Muscle of leg (tissue), 16 donors: Measurements from ENCODE around the gene RGS16. TPM values are rescaled to one million over a fixed set of nuclear protein-coding genes. Genes with fewer than 3 reads are reported as not detected.

Experiments used
- DNase-seq: peaks from one replicate; pipeline ENCODE4 v3.0.0; 2013
- H3K27ac ChIP-seq: one replicate; pipeline ENCODE4 v1.5.1; 2013; ENCODE audit warnings: mild to moderate bottlenecking, low read length, control low read depth
- H3K27me3 ChIP-seq: one replicate; pipeline ENCODE4 v1.6.1; 2013; ENCODE audit warnings: low read length; ENCODE audit not compliant: control insufficient read depth, insufficient read depth
- H3K36me3 ChIP-seq: one replicate; pipeline ENCODE4 v1.6.1; 2013; ENCODE audit warnings: low read length; ENCODE audit not compliant: control insufficient read depth, insufficient read depth
- H3K4me1 ChIP-seq: one replicate; pipeline ENCODE4 v1.6.1; 2013; ENCODE audit warnings: low read length; ENCODE audit not compliant: control insufficient read depth, insufficient read depth
- H3K4me3 ChIP-seq: one replicate; pipeline ENCODE4 v1.5.1; 2013; ENCODE audit warnings: low read length, control low read depth
- H3K9me3 ChIP-seq: replicated peaks from 2 replicates; pipeline ENCODE4 v1.6.1; 2013; ENCODE audit warnings: low read depth, low read length; ENCODE audit not compliant: control insufficient read depth
- WGBS: methylation state at CpG from one replicate; pipeline ENCODE4 v1.1.5; 2013; ENCODE audit warnings: missing lambda C conversion rate; ENCODE audit not compliant: insufficient coverage; 5-methylcytosine and 5-hydroxymethylcytosine counted together
- long read RNA-seq, 11 donors: transcript quantifications; one replicate each; lab custom pipeline, GENCODE V29; 2026
- polyA plus RNA-seq, 8 donors: library from polyadenylated mRNA; unstranded; fragments of 120-200 nt; gene quantifications; one replicate each; pipeline versions ENCODE4 v1.2.1 to v1.2.3, GENCODE V29; 2013; ENCODE audit warnings: inconsistent platforms in 1 of 8, low replicate concordance in 1 of 8; ENCODE audit not compliant: insufficient read length in 8 of 8, insufficient read depth in 1 of 8
- total RNA-seq: library from RNA; stranded (reverse); fragments of 120-200 nt; gene quantifications from one replicate; pipeline ENCODE4 v1.2.4, GENCODE V29; 2013

The RGS16 gene, protein sequence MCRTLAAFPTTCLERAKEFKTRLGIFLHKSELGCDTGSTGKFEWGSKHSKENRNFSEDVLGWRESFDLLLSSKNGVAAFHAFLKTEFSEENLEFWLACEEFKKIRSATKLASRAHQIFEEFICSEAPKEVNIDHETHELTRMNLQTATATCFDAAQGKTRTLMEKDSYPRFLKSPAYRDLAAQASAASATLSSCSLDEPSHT
- total RNA-seq: 8.2 TPM
- polyA plus RNA-seq: 10 to 100 TPM in 2 of 8 donors, 1 to 10 TPM in 6; 5.4 to 17.4 (median 9.2) TPM
- long read RNA-seq, donor 1, transcript RGS16-201 (5 exons, 2,427 nt): major isoform, 5 of 5 reads
- long read RNA-seq, donor 1, partial matches to known transcripts: 0 of 5 reads
- long read RNA-seq, donor 1, other reads (novel, unspliced or antisense): 0 of 5 reads
- long read RNA-seq, donor 2, partial matches to known transcripts: 0 of 3 reads
- long read RNA-seq, donor 2, other reads (novel, unspliced or antisense): 0 of 3 reads
- long read RNA-seq, donor 3, transcript RGS16-201 (5 exons, 2,427 nt): major isoform, 10 of 10 reads
- long read RNA-seq, donor 3, partial matches to known transcripts: 0 of 10 reads
- long read RNA-seq, donor 3, other reads (novel, unspliced or antisense): 0 of 10 reads
- long read RNA-seq, donor 4, transcript RGS16-201 (5 exons, 2,427 nt): major isoform, 27 of 36 reads
- long read RNA-seq, donor 4, partial matches to known transcripts: 0 of 36 reads
- long read RNA-seq, donor 4, other reads (novel, unspliced or antisense): 9 of 36 reads
- long read RNA-seq, donor 5, transcript RGS16-201 (5 exons, 2,427 nt): major isoform, 8 of 15 reads
- long read RNA-seq, donor 5, partial matches to known transcripts: 7 of 15 reads
- long read RNA-seq, donor 5, other reads (novel, unspliced or antisense): 0 of 15 reads
- long read RNA-seq, donor 6, transcript RGS16-201 (5 exons, 2,427 nt): major isoform, 7 of 7 reads
- long read RNA-seq, donor 6, partial matches to known transcripts: 0 of 7 reads
- long read RNA-seq, donor 6, other reads (novel, unspliced or antisense): 0 of 7 reads
- long read RNA-seq, donor 7, transcript RGS16-201 (5 exons, 2,427 nt): major isoform, 12 of 12 reads
- long read RNA-seq, donor 7, partial matches to known transcripts: 0 of 12 reads
- long read RNA-seq, donor 7, other reads (novel, unspliced or antisense): 0 of 12 reads
- long read RNA-seq, donor 8, partial matches to known transcripts: 0 of 3 reads
- long read RNA-seq, donor 8, other reads (novel, unspliced or antisense): 0 of 3 reads
- long read RNA-seq, donor 9, transcript RGS16-201 (5 exons, 2,427 nt): major isoform, 6 of 6 reads
- long read RNA-seq, donor 9, partial matches to known transcripts: 0 of 6 reads
- long read RNA-seq, donor 9, other reads (novel, unspliced or antisense): 0 of 6 reads
- long read RNA-seq, donor 10, transcript RGS16-201 (5 exons, 2,427 nt): major isoform, 6 of 6 reads
- long read RNA-seq, donor 10, partial matches to known transcripts: 0 of 6 reads
- long read RNA-seq, donor 10, other reads (novel, unspliced or antisense): 0 of 6 reads
- long read RNA-seq, donor 11, transcript RGS16-201 (5 exons, 2,427 nt): major isoform, 9 of 9 reads
- long read RNA-seq, donor 11, partial matches to known transcripts: 0 of 9 reads
- long read RNA-seq, donor 11, other reads (novel, unspliced or antisense): 0 of 9 reads

GRCh38 chr1:182604175-182605164 lies at the start of gene RGS16:
RGS16 (minus strand) TSS chr1:182604389; CDS start chr1:182604259, 130 bp downstream.
- Histone ChIP-seq H3K4me3 (peak within 1 kb of the TSS; percentile 73), H3K4me1 (peaks cover 45% of the 10 kb centered on the region), H3K36me3 (peaks cover 23% of the 10 kb centered on the region), H3K27me3 (no peaks in the 10 kb centered on the region), H3K9me3 (no peaks in the 10 kb centered on the region), H3K27ac (peak within 1 kb of the TSS; percentile 29)
- 1% methylated on average over 39 of the region's 44 CpGs for WGBS
- peak; percentile 96 for DNase-seq

DNA sequence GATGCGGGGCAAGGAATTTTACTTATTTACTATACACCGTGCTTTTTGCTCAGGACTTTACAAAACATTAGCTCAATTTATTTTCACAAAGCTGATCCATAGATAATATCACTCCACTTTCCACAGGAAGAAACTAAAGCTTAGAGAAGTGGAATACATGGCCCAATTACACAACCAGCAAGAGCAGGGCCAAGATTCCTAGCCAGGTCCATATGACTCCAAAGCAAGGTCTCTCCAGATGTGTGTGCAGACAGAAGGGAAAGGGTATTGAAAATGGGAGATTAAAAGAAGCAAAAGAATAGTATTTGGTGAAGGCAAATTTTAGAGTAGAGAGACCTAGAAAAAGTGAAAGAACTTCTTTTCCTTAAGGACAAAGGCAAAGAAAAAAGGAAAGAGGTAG lies 49.8 kb upstream of the RGS16 start:
- H3K27me3 ChIP-seq: no peaks in the 10 kb centered on the region
- no CpG with 5 or more reads among the region's 2 CpGs for whole genome bisulfite sequencing
- peak; percentile 85 for DNase-seq
- peaks cover 15% of the 10 kb centered on the region for H3K4me1 ChIP-seq
- no peaks in the 10 kb centered on the region for H3K36me3 ChIP-seq
- H3K27ac ChIP-seq: no peak overlapping the region
- H3K4me3 ChIP-seq: no peak overlapping the region
- H3K9me3 ChIP-seq: no peaks in the 10 kb centered on the region

GRCh38 chr1:182652933-182653332 lies 48.7 kb upstream of the RGS16 start:
- DNase-seq: no peak
- H3K4me1 ChIP-seq: peaks cover 15% of the 10 kb centered on the region
- WGBS: 51% methylated on average over 3 of the region's 3 CpGs
- no peak overlapping the region for H3K4me3 ChIP-seq
- H3K36me3 ChIP-seq: no peaks in the 10 kb centered on the region
- no peaks in the 10 kb centered on the region for H3K9me3 ChIP-seq
- no peak overlapping the region for H3K27ac ChIP-seq
- H3K27me3 ChIP-seq: no peaks in the 10 kb centered on the region

- H3K9me3 ChIP-seq: no peaks in the 10 kb centered on the region
- H3K4me1 ChIP-seq: peaks cover 12% of the 10 kb centered on the region
- DNase-seq: peak; percentile 90
- no peaks in the 10 kb centered on the region for H3K27me3 ChIP-seq
- no peak overlapping the region for H3K4me3 ChIP-seq
- peak overlapping the region; percentile 89 for H3K27ac ChIP-seq
- WGBS: no CpG with 5 or more reads among the region's 3 CpGs
- H3K36me3 ChIP-seq: no peaks in the 10 kb centered on the region
Observed at GRCh38 chr1:182651339-182651724, 47.1 kb upstream of the RGS16 start.

DNA sequence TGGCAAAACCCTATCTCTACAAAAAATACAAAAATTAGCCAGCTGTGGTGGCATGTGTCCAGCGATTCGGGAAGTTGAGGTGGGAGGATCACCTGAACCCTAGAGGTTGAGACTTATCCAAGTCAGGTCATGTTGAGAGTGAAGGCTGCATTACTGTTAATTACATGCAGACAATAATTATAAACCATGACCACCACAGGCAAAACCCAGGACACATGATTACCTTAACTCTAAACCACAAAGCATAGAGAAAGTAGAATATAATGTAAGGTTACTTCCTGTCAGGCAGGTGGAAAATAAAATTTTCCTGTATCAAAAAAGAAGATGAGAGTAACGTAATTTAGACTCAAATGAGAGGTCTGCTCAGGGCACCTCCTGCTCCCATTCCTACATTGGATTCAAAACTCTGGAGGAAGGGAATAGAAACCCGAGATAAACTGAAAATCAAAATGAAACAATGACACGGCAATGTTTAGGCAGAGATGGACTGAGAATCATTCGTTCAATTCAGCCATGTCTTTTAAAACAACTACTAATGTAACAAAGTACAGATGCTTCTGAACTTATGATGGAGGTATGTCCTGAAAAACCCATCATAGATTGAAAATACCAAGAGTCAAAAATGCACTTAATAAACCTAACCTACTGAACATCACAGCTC lies 46.6 kb upstream of the RGS16 start:
- Histone ChIP-seq H3K27ac (peak overlapping the region; percentile 89), H3K36me3 (no peaks in the 10 kb centered on the region), H3K4me3 (no peak overlapping the region), H3K9me3 (no peaks in the 10 kb centered on the region), H3K27me3 (no peaks in the 10 kb centered on the region), H3K4me1 (peaks cover 8% of the 10 kb centered on the region)
- no CpG with 5 or more reads among the region's 6 CpGs for WGBS
- DNase-seq: no peak

DNA sequence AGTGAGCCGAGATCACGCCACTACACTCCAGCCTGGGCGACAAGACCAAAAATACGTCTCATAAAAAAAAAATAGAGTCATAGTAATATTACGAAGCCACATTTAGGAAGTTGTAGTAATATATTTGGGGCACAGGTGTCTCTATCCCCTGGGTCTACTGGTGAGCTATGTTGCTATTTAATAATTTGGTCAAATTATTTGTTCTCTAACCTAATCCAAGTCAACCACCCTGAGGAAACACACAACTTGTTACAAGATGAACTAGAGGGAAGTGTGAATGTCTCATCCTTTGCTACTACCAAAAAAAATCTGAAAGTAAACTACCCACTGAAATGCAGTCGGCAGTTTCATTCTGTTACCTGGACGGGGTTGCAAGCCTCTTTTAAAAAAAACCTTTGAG lies 44.9 kb upstream of the RGS16 start:
- WGBS: 90% methylated on average over 2 of the region's 7 CpGs
- no peaks in the 10 kb centered on the region for H3K27me3 ChIP-seq
- no peaks in the 10 kb centered on the region for H3K36me3 ChIP-seq
- H3K27ac ChIP-seq: no peak overlapping the region
- H3K4me3 ChIP-seq: no peak overlapping the region
- H3K9me3 ChIP-seq: no peaks in the 10 kb centered on the region
- H3K4me1 ChIP-seq: peaks cover 12% of the 10 kb centered on the region
- DNase-seq: no peak

- H3K36me3 ChIP-seq: no peaks in the 10 kb centered on the region
- no peak for DNase-seq
- peaks cover 8% of the 10 kb centered on the region for H3K4me1 ChIP-seq
- no peaks in the 10 kb centered on the region for H3K27me3 ChIP-seq
- no peak overlapping the region for H3K4me3 ChIP-seq
- H3K9me3 ChIP-seq: no peaks in the 10 kb centered on the region
- no peak overlapping the region for H3K27ac ChIP-seq
- WGBS: 62% methylated on average over 2 of the region's 2 CpGs
Observed at GRCh38 chr1:182646739-182647138, 42.5 kb upstream of the RGS16 start.

DNA sequence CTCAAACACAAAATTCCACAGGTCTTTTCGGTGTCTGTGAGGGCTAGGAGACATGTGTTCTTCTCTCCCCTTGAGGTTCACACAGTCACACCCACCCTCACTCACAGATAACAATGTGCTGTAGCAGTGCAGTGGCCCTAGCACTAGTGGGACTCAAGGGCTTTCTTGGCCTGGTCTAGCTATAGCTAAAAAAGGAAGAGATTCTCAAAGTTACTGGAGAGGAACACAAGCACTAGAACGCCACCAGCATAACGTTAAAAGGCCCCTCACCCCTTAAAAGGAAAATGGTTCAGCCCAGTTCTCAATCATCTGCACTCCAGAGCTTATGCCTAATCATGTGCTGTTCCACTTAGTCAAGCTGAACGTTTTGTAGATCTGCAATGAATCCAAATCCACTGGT lies 40.7 kb upstream of the RGS16 start:
- Histone ChIP-seq H3K9me3 (no peaks in the 10 kb centered on the region), H3K27me3 (no peaks in the 10 kb centered on the region), H3K4me3 (no peak overlapping the region), H3K36me3 (no peaks in the 10 kb centered on the region), H3K27ac (no peak overlapping the region), H3K4me1 (peaks cover 11% of the 10 kb centered on the region)
- 45% methylated on average over 3 of the region's 4 CpGs for WGBS
- DNase-seq: no peak
